OCI-LY7 (cell line): ENCODE measurements around the gene NAGS. TPM values are rescaled to one million over a fixed set of nuclear protein-coding genes. Genes with fewer than 3 reads are reported as not detected.

Experiments
- BruUV-seq: library from RNA; stranded (reverse); fragments of 400-500 nt; replicated peaks from 2 replicates; lab custom pipeline; 2021; lab: Mats Ljungman, UMichigan
- CTCF ChIA-PET: fragments of 300-600 bp; sonication (Branson Sonifier 250); formaldehyde crosslinking; loops from one replicate; lab custom pipeline; 2022; ENCODE audit warnings: antibody characterized with exemption; ENCODE audit not compliant: unreplicated experiment; lab: Charles Lee
- POLR2A ChIA-PET: fragments of 300-600 bp; sonication (Branson Sonifier 250); formaldehyde crosslinking; loops from one replicate; lab custom pipeline; 2022; ENCODE audit warnings: antibody characterized with exemption; lab: Charles Lee
- DNase-seq: peaks from one replicate; pipeline ENCODE4 v3.0.0-alpha.2; 2015; ENCODE audit warnings: low spot score
- H2AFZ ChIP-seq: fragments of 200-600 bp; sonication (generic), shearing (Covaris generic); 2 replicates; pipeline ENCODE4 v1.6.1; 2014; ENCODE audit warnings: mild to moderate bottlenecking, antibody characterized with exemption, low read length, moderate library complexity
- H3K27ac ChIP-seq: fragments of 200-600 bp; sonication (generic); 2 replicates; pipeline ENCODE4 v1.5.1; 2014; ENCODE audit warnings: mixed run types, low read depth, mild to moderate bottlenecking, moderate library complexity, low read length, inconsistent platforms; ENCODE audit not compliant: poor library complexity, severe bottlenecking
- H3K36me3 ChIP-seq: fragments of 200-600 bp; sonication (generic); 2 replicates; pipeline ENCODE4 v1.6.1; 2014; ENCODE audit warnings: mild to moderate bottlenecking, antibody characterized with exemption, low read length, moderate library complexity, mixed read lengths; ENCODE audit not compliant: insufficient read depth
- H3K4me1 ChIP-seq: fragments of 200-600 bp; sonication (generic); 2 replicates; pipeline ENCODE4 v1.5.1; 2014; ENCODE audit warnings: mild to moderate bottlenecking, low read length; ENCODE audit not compliant: insufficient read depth, poor library complexity, severe bottlenecking
- H3K4me2 ChIP-seq: fragments of 200-600 bp; sonication (generic); 2 replicates; pipeline ENCODE4 v1.6.1; 2014; ENCODE audit warnings: mild to moderate bottlenecking, low read length
- H3K4me3 ChIP-seq: fragments of 200-600 bp; sonication (generic); 2 replicates; pipeline ENCODE4 v1.5.1; 2014; ENCODE audit warnings: mild to moderate bottlenecking, low read depth, low read length; ENCODE audit not compliant: poor library complexity, severe bottlenecking
- H3K79me2 ChIP-seq: fragments of 200-600 bp; sonication (generic); 2 replicates; pipeline ENCODE4 v1.6.1; 2016; ENCODE audit warnings: low read depth, mild to moderate bottlenecking, low read length, moderate library complexity, mixed read lengths; ENCODE audit not compliant: insufficient read depth
- H3K9me2 ChIP-seq: fragments of 200-600 bp; sonication (generic); 2 replicates; pipeline ENCODE4 v1.6.1; 2016; ENCODE audit warnings: mild to moderate bottlenecking, low read length, mixed read lengths; ENCODE audit not compliant: insufficient read depth
- H3K9me3 ChIP-seq: fragments of 200-600 bp; sonication (generic); 2 replicates; pipeline ENCODE4 v1.6.1; 2014; ENCODE audit warnings: mild to moderate bottlenecking, mixed run types, low read length, mixed read lengths
- H4K20me1 ChIP-seq: fragments of 200-600 bp; sonication (generic); 2 replicates; pipeline ENCODE4 v1.6.1; 2014; ENCODE audit warnings: mild to moderate bottlenecking, antibody characterized with exemption, low read length, moderate library complexity, mixed read lengths; ENCODE audit not compliant: insufficient read depth
- EZH2phosphoT487 ChIP-seq: fragments of 200-600 bp; sonication (generic); IDR thresholded peaks from 2 replicates; pipeline ENCODE4 v1.6.1; 2018; ENCODE audit warnings: low read depth, borderline replicate concordance, mild to moderate bottlenecking, mixed run types, antibody characterized with exemption, low read length, moderate library complexity, mixed read lengths
- intact Hi-C: fragments of 100-400 bp; cut with micrococcal nuclease; formaldehyde crosslinking; loops from one replicate; pipeline ENCODE4 v1.10.0; 2022; ENCODE audit not compliant: unreplicated experiment
- total RNA-seq, 2 experiments: library from RNA; depleted of rRNA in 1 of 2; stranded (reverse); fragments of >200 nt in 1 of 2; shearing (Covaris generic) in 1 of 2; gene quantifications; 2 replicates each; pipeline ENCODE4 v1.2.3, GENCODE V29; 2014 to 2022
- TF ChIP-seq, protein P1 (sequence below): fragments of 200-600 bp; sonication (generic); conservative IDR thresholded peaks from 2 replicates; pipeline ENCODE4 v1.5.1; 2014; ENCODE audit warnings: mild to moderate bottlenecking, antibody characterized with exemption, low read length, moderate library complexity, mixed read lengths

Gene NAGS
- total RNA-seq, 2 experiments from 2014 or later: 0.32 to 1.5 TPM

DNA sequence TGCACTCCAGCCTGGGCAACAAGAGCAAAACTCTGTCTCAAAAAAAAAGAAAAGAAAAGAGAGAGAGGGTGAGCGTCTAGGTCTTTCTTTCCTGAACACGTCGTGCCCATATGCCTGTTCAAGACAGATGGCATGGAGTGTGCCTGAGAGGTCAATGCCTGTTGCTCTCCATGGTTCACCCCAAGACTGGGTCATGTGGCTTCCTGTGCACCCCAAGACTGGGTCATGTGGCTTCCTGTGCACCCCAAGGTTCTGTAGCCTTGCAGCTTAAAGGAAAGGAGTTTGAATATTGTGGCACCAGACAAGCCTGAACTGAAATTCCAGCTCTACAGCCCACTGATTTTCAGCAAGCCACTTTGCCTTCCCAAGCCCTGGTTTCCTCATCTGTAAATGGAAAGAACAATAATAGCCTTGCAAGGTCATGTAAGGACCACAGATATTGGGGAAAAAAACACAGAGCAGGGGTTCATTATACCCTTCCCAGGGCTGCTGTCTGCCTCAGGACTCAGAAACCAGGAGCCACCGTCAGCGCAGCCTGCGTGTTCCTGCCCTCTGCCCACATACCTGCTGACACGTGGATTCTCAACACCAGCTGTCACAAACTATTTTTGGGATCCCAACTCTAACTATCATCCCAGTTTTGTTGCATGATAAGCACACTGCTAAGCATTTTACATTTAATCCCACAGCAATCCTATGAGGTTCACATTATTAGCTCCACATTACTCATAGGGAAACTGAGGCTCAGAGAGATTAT, 18.0 kb upstream of the NAGS start:
- TF ChIP-seq EZH2phosphoT487: no peak
- TF ChIP-seq, protein P1, sequence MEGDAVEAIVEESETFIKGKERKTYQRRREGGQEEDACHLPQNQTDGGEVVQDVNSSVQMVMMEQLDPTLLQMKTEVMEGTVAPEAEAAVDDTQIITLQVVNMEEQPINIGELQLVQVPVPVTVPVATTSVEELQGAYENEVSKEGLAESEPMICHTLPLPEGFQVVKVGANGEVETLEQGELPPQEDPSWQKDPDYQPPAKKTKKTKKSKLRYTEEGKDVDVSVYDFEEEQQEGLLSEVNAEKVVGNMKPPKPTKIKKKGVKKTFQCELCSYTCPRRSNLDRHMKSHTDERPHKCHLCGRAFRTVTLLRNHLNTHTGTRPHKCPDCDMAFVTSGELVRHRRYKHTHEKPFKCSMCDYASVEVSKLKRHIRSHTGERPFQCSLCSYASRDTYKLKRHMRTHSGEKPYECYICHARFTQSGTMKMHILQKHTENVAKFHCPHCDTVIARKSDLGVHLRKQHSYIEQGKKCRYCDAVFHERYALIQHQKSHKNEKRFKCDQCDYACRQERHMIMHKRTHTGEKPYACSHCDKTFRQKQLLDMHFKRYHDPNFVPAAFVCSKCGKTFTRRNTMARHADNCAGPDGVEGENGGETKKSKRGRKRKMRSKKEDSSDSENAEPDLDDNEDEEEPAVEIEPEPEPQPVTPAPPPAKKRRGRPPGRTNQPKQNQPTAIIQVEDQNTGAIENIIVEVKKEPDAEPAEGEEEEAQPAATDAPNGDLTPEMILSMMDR: no peak
- H2AFZ ChIP-seq: no peak overlapping the region
- no peaks in the 10 kb centered on the region for H3K79me2 ChIP-seq
- H3K36me3 ChIP-seq: no peaks in the 10 kb centered on the region
- H3K4me3 ChIP-seq: no peak overlapping the region
- H3K9me2 ChIP-seq: no peaks in the 10 kb centered on the region
- intact Hi-C loops: no loop called here
- ChIA-PET POLR2A (no interaction called here), CTCF (no interaction called here)
- H4K20me1 ChIP-seq: no peaks in the 10 kb centered on the region
- no peaks in the 10 kb centered on the region for H3K4me1 ChIP-seq
- no peak overlapping the region for H3K27ac ChIP-seq
- DNase-seq: no peak
- H3K4me2 ChIP-seq: no peak overlapping the region
- H3K9me3 ChIP-seq: no peaks in the 10 kb centered on the region
- BruUV-seq: no TSS peak

DNA sequence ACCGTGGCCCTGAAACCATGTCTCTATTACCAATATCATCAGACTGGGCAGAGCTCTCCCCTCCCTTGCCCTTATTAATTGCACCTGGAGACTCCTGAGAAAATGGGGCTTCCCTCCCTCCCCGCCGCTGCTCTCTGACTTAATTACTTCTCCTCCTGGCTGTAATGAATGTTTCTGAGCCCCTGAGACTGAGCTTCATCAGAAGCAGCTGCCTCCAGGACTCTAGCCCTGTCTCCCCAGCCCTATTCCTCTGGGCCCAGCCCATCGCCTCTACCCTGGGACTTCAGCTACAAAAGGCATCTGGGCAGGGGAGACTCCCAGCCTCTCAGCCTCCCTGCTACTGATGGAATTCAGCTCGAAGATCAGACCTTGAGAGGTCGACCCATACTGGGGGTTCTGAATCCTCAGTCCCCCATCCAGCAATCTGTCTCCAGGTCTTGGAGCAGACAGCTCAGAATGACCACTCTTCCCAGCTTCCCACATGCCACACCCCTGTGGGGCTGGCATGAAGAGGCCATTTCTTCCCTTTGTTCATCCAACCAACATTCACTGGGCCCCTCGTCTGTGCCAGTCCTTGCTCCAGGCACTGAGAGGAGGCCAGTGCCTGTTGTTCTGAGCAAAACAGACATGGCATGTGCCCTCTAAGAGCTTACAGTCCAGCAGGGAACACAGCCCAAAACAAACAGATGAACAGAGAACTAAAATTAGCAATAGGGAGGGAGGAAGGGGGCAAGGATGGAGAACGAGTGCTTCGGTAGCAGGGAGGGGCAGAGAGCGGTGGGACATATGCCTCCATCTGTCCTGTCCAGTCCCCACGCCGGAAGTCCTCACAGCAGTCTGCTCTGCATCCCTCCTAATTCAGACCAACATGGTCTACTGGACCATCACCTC, 17.0 kb upstream of the NAGS start:
- DNase-seq: no peak
- no peaks in the 10 kb centered on the region for H4K20me1 ChIP-seq
- no peaks in the 10 kb centered on the region for H3K79me2 ChIP-seq
- H3K4me2 ChIP-seq: no peak overlapping the region
- POLR2A ChIA-PET: no interaction called here
- no peaks in the 10 kb centered on the region for H3K4me1 ChIP-seq
- no peak overlapping the region for H3K27ac ChIP-seq
- no TSS peak for BruUV-seq
- TF ChIP-seq EZH2phosphoT487: no peak
- TF ChIP-seq, protein P1: no peak
- CTCF ChIA-PET: no interaction called here
- H2AFZ ChIP-seq: no peak overlapping the region
- H3K9me2 ChIP-seq: no peaks in the 10 kb centered on the region
- H3K4me3 ChIP-seq: no peak overlapping the region
- intact Hi-C loops: no loop called here
- no peaks in the 10 kb centered on the region for H3K36me3 ChIP-seq
- no peaks in the 10 kb centered on the region for H3K9me3 ChIP-seq
